HFF-Myc (cell line): ENCODE data around the gene CDH13.

Experiments used
- DNase-seq: peaks from one replicate; pipeline ENCODE4 v3.0.0-alpha.2; 2011; ENCODE audit warnings: low read depth; ENCODE audit errors: extremely low read depth
- H3K4me3 ChIP-seq: replicated peaks from 2 replicates; pipeline ENCODE4 v1.5.1; 2011; ENCODE audit warnings: low read depth, mild to moderate bottlenecking, control low read depth, low read length
- TF ChIP-seq, protein P1 (sequence below): IDR thresholded peaks from 2 replicates; pipeline ENCODE4 v1.5.1; 2012; ENCODE audit warnings: mild to moderate bottlenecking, low read depth, low read length, control low read depth; ENCODE audit errors: missing control alignments

The CDH13 gene

DNA sequence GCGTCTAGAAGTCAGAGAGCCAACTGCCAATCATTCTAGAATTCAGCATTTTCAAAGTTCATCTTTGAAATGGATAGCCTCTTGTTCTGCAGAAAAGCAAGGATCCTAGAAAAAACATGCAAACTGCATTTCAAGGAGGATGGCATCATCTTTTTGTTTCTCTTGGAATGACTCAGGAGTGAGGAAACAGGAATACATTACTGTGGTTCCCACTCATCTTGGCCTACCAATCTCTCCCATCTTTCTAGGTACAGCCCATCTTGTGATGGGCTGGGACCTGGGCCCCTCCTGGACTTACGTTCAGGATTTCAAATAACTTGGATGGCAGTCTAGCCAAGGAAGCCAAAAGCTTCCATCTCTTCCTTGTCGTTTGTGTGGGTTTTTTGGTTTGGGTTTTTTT, 363.4 kb downstream of the CDH13 start:
- DNase-seq: no peak
- TF ChIP-seq, protein P1, sequence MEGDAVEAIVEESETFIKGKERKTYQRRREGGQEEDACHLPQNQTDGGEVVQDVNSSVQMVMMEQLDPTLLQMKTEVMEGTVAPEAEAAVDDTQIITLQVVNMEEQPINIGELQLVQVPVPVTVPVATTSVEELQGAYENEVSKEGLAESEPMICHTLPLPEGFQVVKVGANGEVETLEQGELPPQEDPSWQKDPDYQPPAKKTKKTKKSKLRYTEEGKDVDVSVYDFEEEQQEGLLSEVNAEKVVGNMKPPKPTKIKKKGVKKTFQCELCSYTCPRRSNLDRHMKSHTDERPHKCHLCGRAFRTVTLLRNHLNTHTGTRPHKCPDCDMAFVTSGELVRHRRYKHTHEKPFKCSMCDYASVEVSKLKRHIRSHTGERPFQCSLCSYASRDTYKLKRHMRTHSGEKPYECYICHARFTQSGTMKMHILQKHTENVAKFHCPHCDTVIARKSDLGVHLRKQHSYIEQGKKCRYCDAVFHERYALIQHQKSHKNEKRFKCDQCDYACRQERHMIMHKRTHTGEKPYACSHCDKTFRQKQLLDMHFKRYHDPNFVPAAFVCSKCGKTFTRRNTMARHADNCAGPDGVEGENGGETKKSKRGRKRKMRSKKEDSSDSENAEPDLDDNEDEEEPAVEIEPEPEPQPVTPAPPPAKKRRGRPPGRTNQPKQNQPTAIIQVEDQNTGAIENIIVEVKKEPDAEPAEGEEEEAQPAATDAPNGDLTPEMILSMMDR: no peak
- no peak overlapping the region for H3K4me3 ChIP-seq

- DNase-seq: no peak
- no peak overlapping the region for H3K4me3 ChIP-seq
- TF ChIP-seq, protein P1: no peak
Observed at GRCh38 chr16:82991410-82991809, 364.6 kb downstream of the CDH13 start.

DNA sequence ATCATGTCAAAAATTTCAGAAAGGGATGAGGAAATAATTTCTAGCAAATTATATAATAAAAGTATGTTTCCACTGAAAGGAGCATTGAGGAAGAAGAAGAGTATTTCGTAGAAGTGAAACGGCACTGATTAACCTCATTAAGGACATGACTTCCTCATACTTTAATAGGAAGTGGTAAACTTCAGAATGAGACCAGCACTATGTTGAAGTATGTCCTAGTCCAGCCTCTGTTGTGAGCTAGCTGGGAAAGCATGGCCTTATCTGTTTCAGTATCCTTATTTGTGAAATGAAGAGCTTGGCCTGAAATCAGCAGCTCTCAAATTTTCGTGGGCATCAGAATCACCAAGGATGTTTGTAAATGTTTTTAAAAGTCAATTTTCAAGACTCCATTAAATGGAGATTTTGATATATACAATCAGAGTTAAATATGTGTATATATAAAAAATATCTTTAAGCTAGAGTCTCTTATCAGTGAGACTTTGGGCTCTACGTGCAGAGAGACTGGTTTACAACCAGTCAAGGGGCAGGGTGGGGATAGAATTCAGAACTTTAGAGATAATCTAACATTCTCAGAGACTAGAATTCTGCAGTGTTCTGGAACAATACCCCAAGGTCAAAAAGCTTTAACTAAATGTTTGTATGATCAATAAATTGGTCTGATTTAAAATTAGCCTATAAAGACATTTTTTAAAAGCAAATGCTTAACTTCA, 365.4 kb downstream of the CDH13 start:
- H3K4me3 ChIP-seq: no peak overlapping the region
- DNase-seq: no peak
- TF ChIP-seq, protein P1: no peak

- DNase-seq: no peak
- H3K4me3 ChIP-seq: no peak overlapping the region
- TF ChIP-seq, protein P1: no peak
Observed at GRCh38 chr16:82992786-82993185, 366.0 kb downstream of the CDH13 start.

DNA sequence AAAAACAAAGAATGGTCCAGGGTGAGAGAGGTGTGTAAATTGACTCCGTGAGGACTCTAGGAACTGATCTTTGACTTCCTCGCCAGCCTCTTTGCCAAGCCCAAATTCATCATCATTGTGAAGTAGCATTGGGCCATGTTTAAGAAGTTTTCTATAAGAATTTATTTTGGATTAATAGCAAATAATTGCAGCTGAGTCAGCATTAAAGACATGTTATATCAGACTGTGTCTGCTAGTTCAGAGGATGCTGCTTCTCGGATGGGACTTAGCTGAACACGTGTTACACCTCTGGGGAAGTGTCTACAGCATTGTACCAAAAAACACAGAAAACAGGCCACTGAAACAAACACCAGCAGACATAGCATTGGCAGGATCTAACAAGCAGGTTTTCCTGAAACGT, 366.6 kb downstream of the CDH13 start:
- no peak overlapping the region for H3K4me3 ChIP-seq
- DNase-seq: no peak
- TF ChIP-seq, protein P1: no peak

DNA sequence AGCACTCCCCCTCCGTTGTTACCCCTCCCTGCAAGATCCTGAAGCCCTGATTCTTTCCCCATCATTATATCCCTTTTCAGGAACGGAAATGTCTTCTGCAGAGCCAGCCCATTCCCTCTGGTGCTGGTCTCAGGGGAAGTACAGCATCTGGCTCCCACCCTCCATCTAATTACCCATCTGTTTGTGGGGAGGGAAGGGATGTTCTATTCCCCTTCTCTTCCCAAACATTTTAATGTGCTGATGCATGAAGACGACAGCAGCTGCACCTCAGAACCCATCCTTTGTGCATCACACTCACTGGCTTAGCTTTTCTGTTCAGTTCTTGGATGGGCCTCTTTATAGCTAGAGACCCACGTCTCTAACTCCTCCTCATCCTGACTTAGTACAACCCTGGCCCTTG, 367.2 kb downstream of the CDH13 start:
- TF ChIP-seq, protein P1: no peak
- H3K4me3 ChIP-seq: no peak overlapping the region
- DNase-seq: no peak
